K562 (cell line): ENCODE data around the gene ADGRF1. TPM values are rescaled to one million over a fixed set of nuclear protein-coding genes. Genes with fewer than 3 reads are reported as not detected.

Source experiments
- ATAC-seq: fragments of 200-7000 bp; cut with Tn5 transposase; 3 replicates; pipeline ENCODE4 v1.9.1; 2020; ENCODE audit warnings: moderate library complexity
- BruUV-seq: library from RNA; stranded (reverse); fragments of 400-500 nt; replicated peaks from 2 replicates; lab custom pipeline; 2021; lab: Mats Ljungman, UMichigan
- CTCF ChIA-PET: fragments of 300-600 bp; formaldehyde crosslinking; extraction: SDS; loops from one replicate; lab custom pipeline; 2021; ENCODE audit warnings: low intra/inter-chr PET ratio; lab: Yijun Ruan, JAX
- POLR2A ChIA-PET: fragments of 300-600, 350-650 bp; sonication (Branson Sonifier 250); formaldehyde crosslinking; extraction: SDS; loops from one replicate; lab custom pipeline; 2021; ENCODE audit warnings: antibody characterized with exemption, inconsistent platforms; lab: Yijun Ruan, JAX
- DNase-seq, 4 experiments: peaks; one replicate each; pipeline versions ENCODE4 v3.0.0 to v3.0.0-alpha.2; 2011 to 2018; ENCODE audit warnings: low spot score in 3 of 4, mixed read lengths in 3 of 4; ENCODE audit errors: extremely low read depth in 1 of 4
- FAIRE-seq: peaks from 2 replicates; lab custom pipeline; 2011; peaks lifted over from hg19 to GRCh38; lab: Jason Lieb, UNC
- H2AFZ ChIP-seq: 2 replicates; pipeline ENCODE4 v1.6.0; 2011; ENCODE audit warnings: low read depth, low read length, control low read depth, inconsistent platforms
- H3K27ac ChIP-seq: fragments of 200-600 bp; 3 replicates; pipeline ENCODE4 v1.8.0; 2011; ENCODE audit warnings: low read depth, mild to moderate bottlenecking, control low read depth, inconsistent platforms, low read length, moderate library complexity, mixed read lengths; ENCODE audit errors: extremely low read depth
- H3K27me3 ChIP-seq, 2 experiments: fragments of 300-600 bp in 1 of 2; 2 replicates in 1 of 2; 3 replicates in 1 of 2; pipeline versions ENCODE4 v1.6.0 to v1.8.0; 2011; ENCODE audit warnings: inconsistent platforms in 2 of 2, low read length in 2 of 2, mild to moderate bottlenecking in 1 of 2, mixed read lengths in 1 of 2, moderate library complexity in 1 of 2; ENCODE audit not compliant: control insufficient read depth in 2 of 2, insufficient read depth in 2 of 2
- H3K36me3 ChIP-seq: fragments of 300-600 bp; 3 replicates; pipeline ENCODE4 v1.8.0; 2011; ENCODE audit warnings: mild to moderate bottlenecking, low read length, inconsistent platforms; ENCODE audit not compliant: control insufficient read depth, insufficient read depth
- H3K4me1 ChIP-seq, 2 experiments: fragments of 200-600 bp in 1 of 2; replicated peaks in 1 of 2; 2 replicates in 1 of 2; 3 replicates in 1 of 2; pipeline versions ENCODE4 v1.5.1 to v1.8.0; 2011; ENCODE audit warnings: inconsistent platforms in 2 of 2, low read length in 2 of 2, mild to moderate bottlenecking in 1 of 2, mixed read lengths in 1 of 2, moderate library complexity in 1 of 2; ENCODE audit not compliant: control insufficient read depth in 2 of 2, insufficient read depth in 2 of 2
- H3K4me2 ChIP-seq: 2 replicates; pipeline ENCODE4 v1.6.1; 2011; ENCODE audit warnings: low read length, control low read depth, inconsistent platforms, mixed read lengths; ENCODE audit not compliant: insufficient read depth
- H3K4me3 ChIP-seq: fragments of 200-600 bp; sonication (generic), shearing (Covaris generic); 2 replicates; pipeline ENCODE4 v1.5.1; 2016; ENCODE audit warnings: control low read depth, inconsistent platforms
- H3K79me2 ChIP-seq: fragments of 200-600 bp; 3 replicates; pipeline ENCODE4 v1.8.0; 2011; ENCODE audit warnings: low read length, inconsistent platforms; ENCODE audit not compliant: control insufficient read depth, insufficient read depth
- H3K9ac ChIP-seq, 2 experiments: 2 replicates each; pipeline versions ENCODE4 v1.6.0 to v1.6.1; 2011; ENCODE audit warnings: low read depth in 2 of 2, low read length in 2 of 2, control low read depth in 1 of 2, inconsistent platforms in 1 of 2, mild to moderate bottlenecking in 1 of 2, mixed read lengths in 1 of 2; ENCODE audit not compliant: insufficient read depth in 1 of 2
- H3K9me1 ChIP-seq: one replicate; pipeline ENCODE4 v1.6.0; 2011; ENCODE audit warnings: inconsistent platforms, mild to moderate bottlenecking, low read length, moderate library complexity; ENCODE audit not compliant: control insufficient read depth, insufficient read depth
- H3K9me3 ChIP-seq: replicated peaks from 2 replicates; pipeline ENCODE4 v1.5.1; 2011; ENCODE audit warnings: low read depth, low read length, inconsistent platforms; ENCODE audit not compliant: control insufficient read depth, insufficient read depth
- H4K20me1 ChIP-seq: replicated peaks from 2 replicates; pipeline ENCODE4 v1.6.1; 2011; ENCODE audit warnings: low read length, inconsistent platforms, mixed read lengths; ENCODE audit not compliant: control insufficient read depth, insufficient read depth
- EZH2 ChIP-seq: IDR thresholded peaks from 2 replicates; pipeline ENCODE4 v1.6.1; 2012; ENCODE audit warnings: low read depth, mild to moderate bottlenecking, inconsistent platforms, low read length, borderline replicate concordance
- KLF13 ChIP-seq: fragments of 450-650 bp; IDR thresholded peaks from 2 replicates; pipeline ENCODE4 v1.6.1; 2016; ENCODE audit warnings: missing genetic modification characterization, low read depth, mild to moderate bottlenecking, missing compliant biosample characterization, moderate library complexity, borderline replicate concordance
- NR2C2 ChIP-seq, 2 experiments: fragments of 200-800 bp in 1 of 2; sonication (Bioruptor generic) in 1 of 2; sonication (generic) in 1 of 2; formaldehyde crosslinking in 1 of 2; IDR thresholded peaks; 2 replicates each; pipeline versions ENCODE4 v1.6.1 to v1.8.0; 2016 to 2022; ENCODE audit warnings: mild to moderate bottlenecking in 1 of 2, missing compliant biosample characterization in 1 of 2, missing genetic modification characterization in 1 of 2, missing genetic modification reagents in 1 of 2
- ZNF134 ChIP-seq: fragments of 250-450 bp; sonication (Bioruptor Pico); conservative IDR thresholded peaks from 2 replicates; pipeline ENCODE4 v1.4.0; 2020
- ZNF354B ChIP-seq: fragments of 250-450 bp; sonication (Bioruptor Pico); IDR thresholded peaks from 2 replicates; pipeline ENCODE4 v1.4.0; 2020
- ZNF407 ChIP-seq: fragments of 450-650 bp; IDR thresholded peaks from 2 replicates; pipeline ENCODE4 v1.6.1; 2016; ENCODE audit warnings: low read depth
- WGBS: fragments of 100-300 bp; shearing (Covaris generic); methylation state at CpG from one replicate; pipeline ENCODE4 v1.1.6; 2016; ENCODE audit warnings: low coverage, mixed read lengths; ENCODE audit not compliant: insufficient coverage; ENCODE audit errors: missing lambda C conversion rate; 5-methylcytosine and 5-hydroxymethylcytosine counted together
- in situ Hi-C: fragments of 300-500 bp; cut with MboI; formaldehyde crosslinking; loops from 4 replicates; pipeline ENCODE4 v1.15.0; 2018; ENCODE audit warnings: inconsistent platforms, mixed read lengths
- intact Hi-C: fragments of 100-400 bp; cut with micrococcal nuclease; formaldehyde crosslinking; loops from 2 replicates; pipeline ENCODE4 v1.14.2; 2022
- polyA plus RNA-seq, 8 experiments: library from polyadenylated mRNA; depleted of rRNA in 4 of 8; stranded (reverse) in 5 of 8; unstranded in 3 of 8; fragments of >200 nt; fragmentation: Nextera tagmentation in 2 of 8; fragmentation: Illumina TruSeq in 1 of 8; extraction: Ambion mirVana in 2 of 8; extraction: Trizol in 1 of 8; gene quantifications; 2 replicates each; pipeline versions ENCODE4 v1.2.1 to v1.2.3, GENCODE V29; 2011 to 2014; ENCODE audit warnings: inconsistent platforms in 1 of 8, missing spikeins in 1 of 8
- total RNA-seq, 7 experiments: library from RNA; depleted of rRNA in 6 of 7; stranded (reverse); fragments of >200 nt in 6 of 7; fragmentation: Illumina TruSeq in 2 of 7; extraction: Trizol in 2 of 7; gene quantifications; 2 replicates each; pipeline versions ENCODE4 v1.2.1 to v1.2.3, GENCODE V29; 2011 to 2021; ENCODE audit warnings: low replicate concordance in 1 of 7
- TF ChIP-seq, protein P1 (sequence below): fragments of 450-650 bp; IDR thresholded peaks from 2 replicates; pipeline ENCODE4 v1.6.1; 2017; ENCODE audit warnings: antibody characterized with exemption, mild to moderate bottlenecking

ADGRF1 gene
- total and polyA plus RNA-seq, 9 of the 15 experiments (the other 6 are each of a cell fraction or from before 2014, with no cell fraction given), result not detected

GRCh38 chr6:46954837-46955451 lies 87.2 kb downstream of the ADGRF1 start:
- Histone ChIP-seq H3K9me3 (no peaks in the 10 kb centered on the region), H3K4me3 (no peak overlapping the region), H4K20me1 (no peaks in the 10 kb centered on the region; the same call in 1 of the 2 replicates), H3K27me3 (peaks cover 0 to 2% of the 10 kb centered on the region in 2 experiments; a peak in 1 of 5 replicates), H3K4me1 (no peaks in the 10 kb centered on the region), H3K79me2 (no peaks in the 10 kb centered on the region), H3K27ac (no peak overlapping the region), H3K4me2 (no peak overlapping the region), H2AFZ (no peak overlapping the region), H3K9me1 (no peaks in the 10 kb centered on the region), H3K36me3 (no peaks in the 10 kb centered on the region), H3K9ac (no peak overlapping the region)
- FAIRE-seq, result no peak
- WGBS, result 0% methylated on average over 4 of the region's 4 CpGs
- no TSS peak for BruUV-seq
- CTCF ChIA-PET, result no interaction called here
- POLR2A ChIA-PET, result interaction anchor here (1.5 kb wide), 1 partner anchor 9 kb away, joined by 4 read pairs; no protein-coding TSS in a partner anchor
- in situ Hi-C loops (no loop called here), intact Hi-C loops (no loop called here)
- no peak for DNase-seq
- ATAC-seq, result no peak
- TF ChIP-seq NR2C2 (CRISPR knock-in tag; IDR thresholded peaks at IDR 0.05) (no peak), NR2C2 (tag; IDR thresholded peaks at IDR 0.05) (no peak), ZNF354B (CRISPR knock-in tag) (no peak), EZH2 (no peak), ZNF134 (no peak), ZNF407 (no peak), KLF13 (tag) (no peak)
- TF ChIP-seq, protein P1, sequence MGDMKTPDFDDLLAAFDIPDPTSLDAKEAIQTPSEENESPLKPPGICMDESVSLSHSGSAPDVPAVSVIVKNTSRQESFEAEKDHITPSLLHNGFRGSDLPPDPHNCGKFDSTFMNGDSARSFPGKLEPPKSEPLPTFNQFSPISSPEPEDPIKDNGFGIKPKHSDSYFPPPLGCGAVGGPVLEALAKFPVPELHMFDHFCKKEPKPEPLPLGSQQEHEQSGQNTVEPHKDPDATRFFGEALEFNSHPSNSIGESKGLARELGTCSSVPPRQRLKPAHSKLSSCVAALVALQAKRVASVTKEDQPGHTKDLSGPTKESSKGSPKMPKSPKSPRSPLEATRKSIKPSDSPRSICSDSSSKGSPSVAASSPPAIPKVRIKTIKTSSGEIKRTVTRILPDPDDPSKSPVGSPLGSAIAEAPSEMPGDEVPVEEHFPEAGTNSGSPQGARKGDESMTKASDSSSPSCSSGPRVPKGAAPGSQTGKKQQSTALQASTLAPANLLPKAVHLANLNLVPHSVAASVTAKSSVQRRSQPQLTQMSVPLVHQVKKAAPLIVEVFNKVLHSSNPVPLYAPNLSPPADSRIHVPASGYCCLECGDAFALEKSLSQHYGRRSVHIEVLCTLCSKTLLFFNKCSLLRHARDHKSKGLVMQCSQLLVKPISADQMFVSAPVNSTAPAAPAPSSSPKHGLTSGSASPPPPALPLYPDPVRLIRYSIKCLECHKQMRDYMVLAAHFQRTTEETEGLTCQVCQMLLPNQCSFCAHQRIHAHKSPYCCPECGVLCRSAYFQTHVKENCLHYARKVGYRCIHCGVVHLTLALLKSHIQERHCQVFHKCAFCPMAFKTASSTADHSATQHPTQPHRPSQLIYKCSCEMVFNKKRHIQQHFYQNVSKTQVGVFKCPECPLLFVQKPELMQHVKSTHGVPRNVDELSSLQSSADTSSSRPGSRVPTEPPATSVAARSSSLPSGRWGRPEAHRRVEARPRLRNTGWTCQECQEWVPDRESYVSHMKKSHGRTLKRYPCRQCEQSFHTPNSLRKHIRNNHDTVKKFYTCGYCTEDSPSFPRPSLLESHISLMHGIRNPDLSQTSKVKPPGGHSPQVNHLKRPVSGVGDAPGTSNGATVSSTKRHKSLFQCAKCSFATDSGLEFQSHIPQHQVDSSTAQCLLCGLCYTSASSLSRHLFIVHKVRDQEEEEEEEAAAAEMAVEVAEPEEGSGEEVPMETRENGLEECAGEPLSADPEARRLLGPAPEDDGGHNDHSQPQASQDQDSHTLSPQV, result no peak
